ENCODE results near the gene AMOTL1.

Gene AMOTL1

DNA sequence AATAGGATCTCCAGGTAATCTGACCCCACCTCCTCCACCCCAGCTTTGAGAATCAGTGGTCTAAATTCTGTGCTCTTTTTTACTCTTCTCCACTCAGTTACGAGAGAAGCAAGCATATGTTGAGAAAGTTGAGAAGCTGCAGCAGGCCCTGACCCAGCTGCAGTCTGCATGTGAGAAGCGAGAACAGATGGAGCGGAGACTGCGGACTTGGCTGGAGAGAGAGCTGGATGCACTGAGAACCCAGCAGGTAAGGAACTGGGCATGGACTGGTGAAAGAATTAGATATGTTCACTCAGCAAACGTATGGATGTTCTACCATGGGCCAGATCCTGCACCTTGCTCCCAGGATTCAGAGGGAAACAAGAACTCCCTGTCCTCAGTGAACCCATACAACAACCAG is 85.7 kb downstream of the AMOTL1 start:
- no peak for DNase-seq (ENCODE audit: low read depth, low spot score)

DNA sequence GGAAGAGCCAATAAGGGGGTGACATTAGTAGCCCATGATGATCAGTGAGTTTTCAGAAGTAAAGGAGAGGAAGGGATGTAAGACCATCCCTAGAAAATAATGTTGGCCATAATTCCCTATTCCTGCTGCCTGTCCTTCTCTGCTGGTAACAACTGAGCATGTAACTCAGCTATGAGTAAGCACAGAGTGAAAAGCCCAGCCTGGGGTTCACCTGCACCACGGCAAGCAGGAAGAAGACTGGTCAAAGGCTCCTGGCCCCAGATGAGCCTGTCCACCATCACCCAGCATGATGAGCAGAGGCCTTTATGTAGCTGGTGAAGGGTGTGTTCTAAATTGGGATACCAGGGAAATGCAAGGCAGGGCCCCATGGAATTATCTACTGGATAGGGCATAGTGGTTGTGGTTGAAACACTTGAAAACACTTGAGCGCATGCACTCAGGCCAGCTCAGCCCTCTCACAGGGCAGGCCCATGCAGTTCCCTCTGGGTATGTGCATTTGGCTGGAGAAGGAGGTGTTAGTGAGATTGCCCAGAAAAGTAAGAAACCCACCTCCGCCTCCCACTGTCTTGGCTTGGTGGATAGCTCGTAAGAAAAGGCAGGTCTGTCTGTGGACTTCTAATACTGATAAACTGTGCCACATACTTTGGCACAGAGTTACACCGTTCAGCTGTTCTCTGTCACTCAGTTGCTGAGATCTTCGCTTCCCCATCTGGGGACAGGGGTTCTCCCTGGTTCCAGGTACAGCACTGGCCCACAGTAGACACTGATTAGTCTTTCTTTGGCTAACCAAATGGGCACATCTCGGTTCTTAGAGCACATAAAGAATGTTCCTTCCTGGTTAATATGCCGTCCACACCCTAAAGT is 86.8 kb downstream of the AMOTL1 start:
- no peak for DNase-seq (ENCODE audit: low read depth, low spot score)

DNA sequence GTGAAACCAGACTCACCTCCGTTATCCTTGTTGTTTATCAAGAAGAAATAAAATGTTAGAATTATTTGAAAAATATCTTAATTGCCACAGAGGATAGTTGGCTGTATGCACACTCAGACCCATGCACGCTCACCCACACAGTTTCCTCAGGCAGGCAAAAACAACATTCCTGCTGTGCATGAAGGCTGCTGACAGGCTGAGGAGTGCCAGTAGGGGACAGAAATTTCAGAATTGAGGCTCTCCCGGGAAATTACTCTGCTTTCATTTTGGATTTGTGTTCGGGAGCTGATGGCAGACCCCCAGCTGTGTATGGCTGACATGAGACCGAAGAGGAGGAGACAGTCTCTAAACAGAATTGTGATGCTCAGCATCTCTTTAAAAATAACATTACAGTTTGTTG is 87.5 kb downstream of the AMOTL1 start:
- no peak for DNase-seq (ENCODE audit: low read depth, low spot score)

DNA sequence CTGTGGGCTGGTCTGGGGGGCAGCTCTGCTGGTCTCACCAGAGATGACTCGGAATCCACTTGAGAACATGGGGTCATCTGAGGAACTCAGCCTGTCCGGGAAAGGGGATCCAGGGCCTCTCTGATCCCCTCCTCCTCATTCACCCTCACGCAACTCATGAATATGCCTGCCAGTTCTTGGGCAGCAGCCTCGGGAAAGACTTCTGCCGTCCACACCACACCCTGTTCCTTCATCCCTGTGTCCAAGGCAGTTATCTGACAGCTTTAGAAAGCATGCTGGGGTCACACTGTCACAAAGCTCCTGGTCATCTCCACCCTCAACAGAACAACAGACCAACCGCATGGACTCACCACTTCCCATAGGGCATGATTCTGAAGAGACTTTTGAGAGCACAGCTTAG is 88.3 kb downstream of the AMOTL1 start:
- no peak for DNase-seq (ENCODE audit: low read depth, low spot score)

DNA sequence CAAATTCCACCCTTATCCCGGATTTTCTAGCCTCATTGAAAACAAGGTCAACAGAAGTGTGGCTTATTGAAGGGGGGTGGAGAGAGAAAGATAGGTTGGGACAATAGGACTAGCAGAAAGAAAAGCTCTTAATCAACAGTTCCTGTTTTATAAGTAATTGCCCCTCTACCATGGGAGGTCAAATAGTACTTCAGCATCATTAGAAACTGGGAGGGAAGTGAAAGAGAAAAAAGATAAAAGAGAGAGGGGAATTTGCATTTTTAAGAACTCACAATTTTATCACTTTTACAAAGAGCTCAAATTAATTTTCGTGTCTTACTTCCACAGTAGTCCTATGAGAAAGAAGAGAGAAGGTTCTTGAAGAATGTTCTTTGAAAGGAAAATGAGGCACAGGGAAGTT is 89.2 kb downstream of the AMOTL1 start:
- no peak for DNase-seq (ENCODE audit: low read depth, low spot score)

DNA sequence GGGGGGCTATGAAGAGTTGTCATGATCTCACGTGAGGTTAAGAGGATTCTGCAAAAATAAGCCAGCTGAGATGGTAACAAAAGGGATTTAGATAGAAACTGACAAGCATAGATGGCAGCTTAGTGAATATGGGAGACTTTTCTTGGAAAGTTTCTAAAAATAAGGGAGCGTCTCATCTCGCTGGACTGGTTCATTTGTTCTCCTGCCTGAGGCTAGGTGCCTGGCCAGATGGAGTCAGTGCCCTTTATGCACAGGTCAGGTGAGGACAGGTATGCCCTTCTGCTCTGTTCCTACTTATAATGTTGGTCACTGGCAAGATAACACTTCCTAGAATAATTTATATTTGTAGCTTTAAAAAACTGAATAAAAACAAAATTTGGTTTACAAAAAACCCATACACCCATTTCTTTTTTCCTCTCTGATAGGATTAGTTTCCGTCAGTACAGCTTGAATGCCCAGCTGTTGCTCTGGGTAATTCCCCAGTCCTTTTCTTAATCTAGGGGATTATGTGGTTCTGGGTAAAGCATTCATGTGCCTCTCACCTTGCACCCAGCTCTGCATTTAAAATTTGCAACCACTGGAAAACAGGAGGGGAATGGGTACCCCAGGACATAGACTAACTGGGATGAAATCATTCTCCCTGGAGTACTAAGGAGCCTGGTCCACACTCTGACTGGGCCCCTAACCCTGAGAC is 90.0 kb downstream of the AMOTL1 start:
- no peak for DNase-seq (ENCODE audit: low read depth, low spot score)

DNA sequence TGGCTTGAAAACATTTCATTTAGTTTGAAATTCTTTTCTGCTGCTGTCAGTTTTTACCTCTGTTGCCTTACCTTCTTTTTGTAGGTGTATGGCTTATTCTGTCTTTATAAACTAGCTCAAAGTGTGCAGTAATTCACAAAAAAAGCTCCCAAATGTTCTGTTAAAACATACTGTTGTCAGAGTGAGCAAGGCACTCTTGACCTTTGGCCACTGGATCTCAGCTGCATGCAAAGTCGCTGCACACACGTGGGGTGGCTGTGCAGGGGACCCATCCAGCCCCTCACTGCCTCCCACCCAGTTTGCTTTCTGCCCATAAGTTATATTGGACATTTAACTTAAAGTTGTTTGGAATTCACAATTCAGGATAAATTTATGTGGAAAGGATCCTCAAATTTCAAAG is 92.2 kb downstream of the AMOTL1 start:
- no peak for DNase-seq (ENCODE audit: low read depth, low spot score)

DNA sequence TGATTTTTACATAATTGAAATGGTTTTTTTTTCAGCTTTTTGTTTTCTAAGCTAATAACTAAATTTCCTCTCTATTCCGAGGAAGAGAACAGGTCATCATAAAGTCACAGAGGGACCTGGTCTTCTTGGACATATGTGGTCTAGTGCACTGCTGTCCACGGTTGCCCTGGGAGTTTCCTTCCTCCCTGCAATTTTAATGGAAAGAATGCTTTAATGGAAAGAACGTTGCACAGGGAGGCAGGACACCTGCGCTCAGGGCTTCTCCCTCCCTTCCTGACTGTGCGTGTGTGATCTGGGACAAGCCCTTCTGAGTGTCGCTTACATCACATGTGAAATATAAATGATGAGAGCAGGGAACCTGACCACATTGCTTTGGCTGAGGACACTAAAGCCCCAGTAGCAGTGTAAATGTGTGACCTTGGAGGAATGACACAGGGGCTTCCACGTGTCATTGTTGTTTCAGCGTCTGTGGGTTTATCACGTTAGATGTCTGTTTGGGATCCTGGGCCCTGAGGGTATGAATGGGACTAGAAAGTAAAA is 93.2 kb downstream of the AMOTL1 start:
- DNase-seq (ENCODE audit: low read depth, low spot score) = no peak

DNA sequence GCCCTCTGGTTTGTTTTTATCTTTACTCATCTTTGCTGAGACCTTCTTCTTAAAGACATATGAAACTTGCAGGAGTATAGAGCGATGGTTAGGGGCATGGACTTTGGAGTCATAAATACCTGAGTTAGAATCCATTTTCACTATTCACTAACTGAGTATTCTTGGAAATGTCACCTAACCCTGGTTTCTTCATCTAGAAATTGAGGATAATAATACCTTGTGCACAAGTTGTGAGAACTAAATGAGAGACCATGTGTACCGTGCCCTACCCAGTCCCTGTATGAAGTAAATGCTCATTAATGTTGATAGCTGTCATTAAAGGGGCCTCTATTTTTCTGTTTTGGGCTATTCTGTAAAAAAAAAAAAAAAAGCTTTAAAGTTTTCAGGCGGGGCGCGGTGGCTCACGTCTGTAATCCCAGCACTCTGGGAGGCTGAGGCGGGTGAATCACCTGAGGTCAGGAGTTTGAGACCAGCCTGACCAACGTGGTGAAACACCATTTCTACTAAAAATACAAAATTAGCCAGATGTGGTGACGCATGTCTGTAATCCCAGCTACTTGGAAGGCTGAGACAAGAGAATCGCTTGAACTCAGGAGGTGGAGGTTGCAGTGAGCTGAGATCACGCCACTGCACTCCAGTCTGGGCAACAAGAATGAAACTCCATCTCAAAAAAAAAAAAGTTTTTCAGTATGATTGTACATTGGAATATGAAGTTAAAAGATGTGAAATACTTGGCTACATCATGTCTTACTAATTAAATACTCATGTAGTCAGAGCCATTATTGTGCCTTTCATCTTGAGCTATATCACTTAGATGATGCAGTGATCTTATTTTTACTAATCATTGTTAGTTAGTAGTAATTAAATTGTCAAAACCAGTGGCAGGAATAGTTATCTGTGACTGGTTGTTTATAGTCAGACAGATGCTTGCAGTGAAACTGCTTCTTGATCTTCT is 95.0 kb downstream of the AMOTL1 start:
- no peak for DNase-seq (ENCODE audit: low read depth, low spot score)

DNA sequence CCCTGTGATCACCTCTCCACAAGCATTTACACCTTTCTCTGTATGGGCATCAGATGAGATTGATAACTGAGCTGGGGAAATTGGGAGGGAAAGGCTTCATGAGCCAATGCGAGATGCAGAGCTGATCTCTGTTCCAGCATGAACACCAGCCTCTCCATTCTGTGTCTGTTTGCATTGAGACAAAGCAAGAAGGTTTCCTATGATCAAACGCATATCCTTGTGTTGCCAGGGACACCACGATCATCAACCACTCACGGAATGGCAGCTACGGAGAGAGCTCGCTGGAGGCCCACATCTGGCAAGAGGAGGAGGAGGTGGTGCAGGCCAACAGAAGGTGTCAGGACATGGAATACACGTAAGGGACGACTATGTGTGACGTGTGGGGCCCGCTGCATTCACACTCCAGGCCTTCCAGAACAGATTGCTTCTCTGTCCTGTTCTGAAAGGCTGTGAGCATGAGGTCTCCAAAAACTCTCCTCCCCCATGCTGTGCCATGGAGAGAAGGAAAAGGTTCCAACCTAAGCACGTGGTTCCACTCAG is 96.4 kb downstream of the AMOTL1 start:
- no peak for DNase-seq (ENCODE audit: low read depth, low spot score)

DNA sequence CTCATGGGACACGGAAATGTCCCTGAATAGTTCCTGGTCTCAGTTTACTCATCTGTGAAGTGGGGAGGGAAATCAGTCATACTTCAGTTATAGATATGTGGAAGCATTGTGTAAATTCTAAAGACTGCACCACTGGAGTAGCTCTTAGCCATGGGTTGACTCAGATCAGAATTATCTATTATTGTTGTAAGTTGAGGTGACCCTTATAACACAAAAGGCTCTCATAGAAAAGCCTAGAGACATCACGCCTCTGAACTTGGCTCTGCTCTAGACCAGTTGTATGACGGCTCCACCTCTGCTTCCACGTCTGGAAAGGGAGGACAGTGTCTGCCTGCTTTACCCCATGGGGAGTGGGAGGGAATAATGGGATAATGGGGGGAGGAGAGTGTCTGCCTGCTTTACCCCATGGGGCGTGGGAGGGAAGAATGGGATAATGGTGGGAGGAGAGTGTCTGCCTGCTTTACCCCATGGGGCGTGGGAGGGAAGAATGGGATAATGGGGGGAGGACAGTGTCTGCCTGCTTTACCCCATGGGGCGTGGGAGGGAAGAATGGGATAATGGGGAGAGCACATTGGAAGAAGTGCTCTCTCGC is 98.2 kb downstream of the AMOTL1 start:
- DNase-seq (ENCODE audit: low read depth, low spot score) = no peak

DNA sequence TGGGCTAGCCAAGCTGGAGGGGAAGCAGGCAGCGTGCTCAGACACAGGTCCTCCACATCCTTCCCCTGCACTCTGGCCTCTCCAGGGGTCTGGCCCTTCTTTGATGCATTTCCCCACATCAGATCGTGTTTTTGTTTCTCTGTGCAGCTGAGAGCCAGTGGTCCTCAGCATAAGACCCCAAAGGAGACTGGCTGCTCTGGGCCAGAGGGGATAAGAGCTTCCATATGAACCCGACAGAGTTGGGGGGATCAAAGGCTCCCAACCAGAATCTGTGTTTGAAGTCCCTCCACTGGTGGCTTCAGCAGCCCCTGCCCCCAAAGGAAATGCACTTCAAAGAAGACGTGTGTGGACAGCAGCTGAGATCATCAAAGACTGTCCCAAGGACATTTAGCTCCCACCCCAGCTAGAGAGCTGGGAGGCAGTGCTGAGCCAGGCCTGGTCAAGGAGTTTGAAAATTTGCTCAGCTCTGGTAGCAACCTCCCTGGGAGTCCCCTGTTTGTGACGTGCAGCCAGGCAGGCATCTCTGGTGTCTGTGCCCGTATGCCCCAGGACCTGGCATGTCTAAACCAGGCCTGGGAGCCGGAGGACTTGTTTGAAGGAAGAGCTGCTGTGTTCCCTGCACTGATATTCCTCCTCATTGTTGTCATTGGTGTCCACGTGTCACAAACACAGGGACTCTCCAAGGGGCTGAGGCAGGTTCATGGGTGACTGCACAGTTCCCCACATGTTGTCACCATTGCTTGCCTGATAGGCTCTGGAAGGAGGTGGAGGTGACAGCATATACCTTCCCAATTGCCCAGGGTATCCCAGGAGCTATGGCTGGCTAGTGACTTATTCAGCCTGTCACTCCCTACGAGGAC is 99.0 kb downstream of the AMOTL1 start:
- DNase-seq (ENCODE audit: low read depth, low spot score) = no peak

DNA sequence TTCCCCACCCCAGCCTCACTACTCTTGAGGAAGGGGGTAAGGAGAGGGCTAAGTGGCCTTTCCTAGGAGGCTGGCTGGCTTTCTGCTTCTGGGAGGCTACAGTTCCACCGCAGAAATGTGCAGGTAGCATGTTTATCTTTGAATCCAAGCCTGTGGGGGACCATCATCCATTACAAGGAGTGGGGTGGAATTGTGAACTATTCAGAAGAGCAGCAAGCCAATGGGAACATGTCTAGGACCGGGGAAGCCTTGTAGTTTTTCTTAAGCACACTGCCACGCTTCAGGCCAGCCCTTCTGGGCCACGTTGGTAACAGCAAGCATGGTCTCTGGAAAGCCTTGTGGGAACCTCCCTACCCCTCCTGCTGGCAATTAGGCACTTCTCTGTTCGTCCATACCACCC is 100.3 kb downstream of the AMOTL1 start:
- no peak for DNase-seq (ENCODE audit: low read depth, low spot score)

DNA sequence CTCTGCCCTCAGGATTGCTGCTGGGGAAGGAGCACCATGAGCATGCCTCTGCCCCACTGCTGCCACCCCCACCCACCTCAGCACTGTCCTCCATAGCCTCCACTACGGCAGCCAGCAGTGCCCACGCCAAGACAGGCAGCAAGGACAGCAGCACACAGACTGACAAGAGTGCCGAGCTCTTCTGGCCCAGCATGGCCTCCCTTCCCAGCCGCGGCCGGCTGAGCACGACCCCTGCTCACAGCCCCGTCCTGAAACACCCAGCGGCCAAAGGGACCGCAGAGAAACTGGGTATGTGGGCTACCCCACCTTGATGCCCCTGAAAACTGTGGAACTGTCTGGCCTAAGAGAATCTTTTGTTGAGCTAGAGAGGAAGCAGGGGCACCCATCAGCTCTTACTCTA is 101.0 kb downstream of the AMOTL1 start:
- DNase-seq (ENCODE audit: low read depth, low spot score) = no peak

DNA sequence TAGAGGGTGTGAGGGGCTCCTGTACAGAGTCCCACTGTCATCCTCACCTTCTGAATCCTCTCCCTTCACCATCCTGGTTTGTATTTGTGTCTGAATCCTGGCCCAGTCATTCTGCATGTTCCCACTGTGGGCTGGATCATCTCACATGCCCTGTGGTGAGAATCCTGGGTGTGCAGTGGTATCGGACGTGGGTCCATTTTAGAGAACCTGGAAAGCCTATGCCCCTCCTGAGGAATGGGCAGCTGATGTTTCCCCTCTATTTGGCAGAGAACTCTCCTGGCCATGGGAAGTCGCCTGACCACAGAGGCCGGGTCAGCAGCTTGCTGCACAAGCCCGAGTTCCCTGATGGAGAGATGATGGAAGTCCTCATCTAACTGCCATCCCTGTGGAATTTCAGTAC is 102.3 kb downstream of the AMOTL1 start:
- DNase-seq (ENCODE audit: low read depth, low spot score) = no peak

DNA sequence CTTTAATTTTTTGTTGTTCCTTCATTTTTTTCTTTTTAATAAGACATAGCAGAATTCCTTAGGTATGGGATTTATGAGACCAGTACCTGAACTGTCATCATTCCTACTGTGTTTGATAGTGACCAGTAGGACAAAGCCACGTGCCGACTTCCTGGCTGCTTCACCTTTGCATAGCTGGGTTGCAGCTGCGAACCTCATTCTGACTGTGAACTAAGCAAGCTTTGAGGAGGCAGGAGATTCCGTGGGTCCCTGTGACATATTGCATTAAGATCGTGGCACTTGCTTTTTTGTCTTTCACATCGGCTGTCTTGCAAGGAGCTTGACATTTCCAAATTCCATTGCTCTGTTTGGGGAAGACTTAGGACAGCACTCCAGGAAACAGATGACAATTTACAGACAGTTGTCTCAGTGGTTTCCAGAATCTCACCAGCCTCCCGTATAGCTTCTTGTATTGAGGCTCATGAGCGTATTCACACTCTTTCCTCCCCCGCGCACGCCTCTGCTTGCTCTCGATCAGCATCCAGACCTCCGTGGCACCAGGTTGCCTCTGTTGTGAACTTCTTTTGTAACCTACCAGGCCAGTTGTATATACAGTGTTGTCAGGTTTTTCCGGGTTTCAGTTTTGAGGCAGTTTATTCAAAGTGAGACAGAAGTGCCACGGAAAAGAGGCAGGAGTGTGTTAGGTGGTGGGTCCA is 103.5 kb downstream of the AMOTL1 start:
- DNase-seq (ENCODE audit: low read depth, low spot score) = no peak

DNA sequence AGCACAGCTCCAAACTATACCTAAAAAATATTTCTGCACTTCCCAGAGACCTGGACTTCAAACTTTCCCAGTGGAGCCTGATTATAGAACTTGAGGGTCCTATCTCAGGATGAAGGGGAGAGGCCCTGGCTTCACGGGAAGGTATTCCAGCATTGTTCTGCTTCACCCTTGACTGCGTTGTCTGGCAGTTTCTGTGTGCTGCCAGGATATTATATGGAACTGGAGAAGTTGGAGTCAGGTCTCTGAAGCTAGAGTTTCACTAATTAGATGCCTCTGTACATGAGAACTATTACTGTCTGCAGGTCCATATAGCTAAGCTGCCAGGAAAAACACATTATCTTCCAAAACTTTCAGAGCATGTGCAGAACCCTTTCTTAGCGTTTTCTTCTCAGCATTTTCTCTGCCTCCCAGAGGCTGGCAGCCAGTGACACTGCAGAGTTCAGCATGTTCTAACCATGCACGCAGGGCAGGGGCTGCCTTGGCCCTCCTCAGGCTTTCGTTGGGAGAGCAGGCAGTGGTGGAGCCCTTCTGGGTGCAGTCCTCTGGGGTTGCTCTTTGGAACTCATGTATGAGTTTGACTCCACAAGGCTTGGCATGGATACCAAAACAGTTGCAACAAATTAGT is 105.9 kb downstream of the AMOTL1 start:
- no peak for DNase-seq (ENCODE audit: low read depth, low spot score)

DNA sequence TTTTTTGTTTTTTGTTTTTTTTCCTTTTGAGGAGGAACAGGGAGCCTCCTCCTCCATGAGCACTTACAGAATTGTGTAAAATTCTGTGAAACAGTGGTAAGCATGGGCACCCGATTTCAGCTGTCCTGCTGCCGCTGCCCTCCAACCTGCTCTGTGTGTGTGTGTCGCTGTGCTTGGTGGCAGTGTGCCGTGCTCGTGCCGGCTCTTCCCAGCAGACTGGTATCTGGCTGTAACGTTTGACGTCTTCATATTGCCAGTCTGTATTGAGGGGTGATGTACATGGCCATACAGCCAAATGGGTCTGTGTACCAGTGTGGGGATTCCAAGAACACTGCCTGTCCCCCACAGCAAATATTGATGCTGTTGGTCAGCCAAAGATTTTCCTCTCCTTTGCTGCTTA is 108.1 kb downstream of the AMOTL1 start:
- no peak for DNase-seq (ENCODE audit: low read depth, low spot score)

Data from brain pericyte (primary cell).